Panc1 (cell line): ENCODE measurements around the gene HMMR.

Experiments used
- CTCF ChIP-seq: fragments of 450-650 bp; IDR thresholded peaks from 2 replicates; pipeline ENCODE4 v1.5.1; 2017; ENCODE audit warnings: mild to moderate bottlenecking
- POLR2AphosphoS5 ChIP-seq: IDR thresholded peaks from 2 replicates; pipeline ENCODE4 v1.6.1; 2012; ENCODE audit warnings: mild to moderate bottlenecking, low read depth, low read length, moderate library complexity
- TCF7L2 ChIP-seq: IDR thresholded peaks from 2 replicates; pipeline ENCODE4 v1.6.1; 2011; ENCODE audit warnings: mild to moderate bottlenecking, low read depth, low read length, inconsistent platforms
- TF ChIP-seq, protein P1 (sequence below), 2 experiments: IDR thresholded peaks; 2 replicates each; pipeline ENCODE4 v1.6.1; 2011 to 2012; ENCODE audit warnings: low read depth in 2 of 2, control low read depth in 1 of 2, low read length in 1 of 2, mild to moderate bottlenecking in 1 of 2, moderate library complexity in 1 of 2; ENCODE audit not compliant: insufficient read depth in 1 of 2

GRCh38 chr5:163444526-163444925 is 15.9 kb upstream of the HMMR start:
- TF ChIP-seq CTCF (no peak), TCF7L2 (no peak), POLR2AphosphoS5 (no peak)
- TF ChIP-seq, protein P1, sequence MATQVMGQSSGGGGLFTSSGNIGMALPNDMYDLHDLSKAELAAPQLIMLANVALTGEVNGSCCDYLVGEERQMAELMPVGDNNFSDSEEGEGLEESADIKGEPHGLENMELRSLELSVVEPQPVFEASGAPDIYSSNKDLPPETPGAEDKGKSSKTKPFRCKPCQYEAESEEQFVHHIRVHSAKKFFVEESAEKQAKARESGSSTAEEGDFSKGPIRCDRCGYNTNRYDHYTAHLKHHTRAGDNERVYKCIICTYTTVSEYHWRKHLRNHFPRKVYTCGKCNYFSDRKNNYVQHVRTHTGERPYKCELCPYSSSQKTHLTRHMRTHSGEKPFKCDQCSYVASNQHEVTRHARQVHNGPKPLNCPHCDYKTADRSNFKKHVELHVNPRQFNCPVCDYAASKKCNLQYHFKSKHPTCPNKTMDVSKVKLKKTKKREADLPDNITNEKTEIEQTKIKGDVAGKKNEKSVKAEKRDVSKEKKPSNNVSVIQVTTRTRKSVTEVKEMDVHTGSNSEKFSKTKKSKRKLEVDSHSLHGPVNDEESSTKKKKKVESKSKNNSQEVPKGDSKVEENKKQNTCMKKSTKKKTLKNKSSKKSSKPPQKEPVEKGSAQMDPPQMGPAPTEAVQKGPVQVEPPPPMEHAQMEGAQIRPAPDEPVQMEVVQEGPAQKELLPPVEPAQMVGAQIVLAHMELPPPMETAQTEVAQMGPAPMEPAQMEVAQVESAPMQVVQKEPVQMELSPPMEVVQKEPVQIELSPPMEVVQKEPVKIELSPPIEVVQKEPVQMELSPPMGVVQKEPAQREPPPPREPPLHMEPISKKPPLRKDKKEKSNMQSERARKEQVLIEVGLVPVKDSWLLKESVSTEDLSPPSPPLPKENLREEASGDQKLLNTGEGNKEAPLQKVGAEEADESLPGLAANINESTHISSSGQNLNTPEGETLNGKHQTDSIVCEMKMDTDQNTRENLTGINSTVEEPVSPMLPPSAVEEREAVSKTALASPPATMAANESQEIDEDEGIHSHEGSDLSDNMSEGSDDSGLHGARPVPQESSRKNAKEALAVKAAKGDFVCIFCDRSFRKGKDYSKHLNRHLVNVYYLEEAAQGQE (IDR thresholded peaks at IDR 0.05; ENCODE audit: insufficient read depth in 1 of 2, low read depth in 2 of 2, low read length in 1 of 2) = no peak
